Measurements from ENCODE around the gene FAM234B.
"Not testable (repeated sequence)": the region's sequence is repeated elsewhere in the genome, so short reads cannot be mapped to it uniquely, and the experiment has no call there.

Gene FAM234B

GRCh38 chr12:13038491-13039161, 5.6 kb upstream of the FAM234B start:
- Histone ChIP-seq H3K27me3 (ENCODE audit: insufficient read depth, low read length) (no peaks in the 10 kb centered on the region), H3K79me2 (ENCODE audit: control insufficient read depth, insufficient read depth, low read length, unreplicated experiment) (no peaks in the 10 kb centered on the region), H3K4me1 (ENCODE audit: control insufficient read depth, insufficient read depth, low read length, unreplicated experiment) (peaks cover 10% of the 10 kb centered on the region), H3K36me3 (ENCODE audit: insufficient read depth, low read length) (no peaks in the 10 kb centered on the region), H3K4me3 (ENCODE audit: low read depth, low read length) (no peak overlapping the region), H2AFZ (ENCODE audit: low read length, unreplicated experiment) (peak overlapping the region; percentile 29), H3K27ac (ENCODE audit: low read depth, low read length) (peak overlapping the region; percentile 41; the same call in 1 of the 2 replicates)

- H3K79me2 ChIP-seq (ENCODE audit: control insufficient read depth, insufficient read depth, low read length, unreplicated experiment): no peaks in the 10 kb centered on the region
- H3K36me3 ChIP-seq (ENCODE audit: insufficient read depth, low read length): no peaks in the 10 kb centered on the region
- H3K4me1 ChIP-seq (ENCODE audit: control insufficient read depth, insufficient read depth, low read length, unreplicated experiment): peaks cover 10% of the 10 kb centered on the region
- no peaks in the 10 kb centered on the region for H3K27me3 ChIP-seq (ENCODE audit: insufficient read depth, low read length)
- H2AFZ ChIP-seq (ENCODE audit: low read length, unreplicated experiment): no peak overlapping the region
- H3K4me3 ChIP-seq (ENCODE audit: low read depth, low read length): no peak overlapping the region
- H3K27ac ChIP-seq (ENCODE audit: low read depth, low read length): no peak overlapping the region
These were observed 4.7 kb upstream of the FAM234B start for GRCh38 chr12:13039328-13039956.

GRCh38 chr12:13041224-13041623, 3.0 kb upstream of the FAM234B start:
- H3K27me3 ChIP-seq (ENCODE audit: insufficient read depth, low read length): no peaks in the 10 kb centered on the region
- no peak overlapping the region for H3K27ac ChIP-seq (ENCODE audit: low read depth, low read length)
- H3K36me3 ChIP-seq (ENCODE audit: insufficient read depth, low read length): no peaks in the 10 kb centered on the region
- H2AFZ ChIP-seq (ENCODE audit: low read length, unreplicated experiment): no peak overlapping the region
- H3K4me1 ChIP-seq (ENCODE audit: control insufficient read depth, insufficient read depth, low read length, unreplicated experiment): peaks cover 18% of the 10 kb centered on the region
- no peaks in the 10 kb centered on the region for H3K79me2 ChIP-seq (ENCODE audit: control insufficient read depth, insufficient read depth, low read length, unreplicated experiment)
- H3K4me3 ChIP-seq (ENCODE audit: low read depth, low read length): no peak overlapping the region

- Histone ChIP-seq H2AFZ (ENCODE audit: low read length, unreplicated experiment) (no peak overlapping the region), H3K79me2 (ENCODE audit: control insufficient read depth, insufficient read depth, low read length, unreplicated experiment) (no peaks in the 10 kb centered on the region), H3K36me3 (ENCODE audit: insufficient read depth, low read length) (no peaks in the 10 kb centered on the region), H3K4me1 (ENCODE audit: control insufficient read depth, insufficient read depth, low read length, unreplicated experiment) (peaks cover 18% of the 10 kb centered on the region), H3K4me3 (ENCODE audit: low read depth, low read length) (no peak overlapping the region), H3K27me3 (ENCODE audit: insufficient read depth, low read length) (no peaks in the 10 kb centered on the region), H3K27ac (ENCODE audit: low read depth, low read length) (no peak overlapping the region)
These were observed 1.4 kb upstream of the FAM234B start for GRCh38 chr12:13042666-13043230.

- no peaks in the 10 kb centered on the region for H3K36me3 ChIP-seq (ENCODE audit: insufficient read depth, low read length)
- H3K27ac ChIP-seq (ENCODE audit: low read depth, low read length): no peak overlapping the region
- H3K4me3 ChIP-seq (ENCODE audit: low read depth, low read length): peak overlapping the region; percentile 100
- peak overlapping the region; percentile 62 for H2AFZ ChIP-seq (ENCODE audit: low read length, unreplicated experiment)
- H3K27me3 ChIP-seq (ENCODE audit: insufficient read depth, low read length): no peaks in the 10 kb centered on the region
- H3K4me1 ChIP-seq (ENCODE audit: control insufficient read depth, insufficient read depth, low read length, unreplicated experiment): peaks cover 16% of the 10 kb centered on the region
- H3K79me2 ChIP-seq (ENCODE audit: control insufficient read depth, insufficient read depth, low read length, unreplicated experiment): peaks cover under 1% of the 10 kb centered on the region
These were observed 722 bp downstream of the FAM234B start for GRCh38 chr12:13044906-13045299.

GRCh38 chr12:13045816-13046215, 1.6 kb downstream of the FAM234B start:
- H2AFZ ChIP-seq (ENCODE audit: low read length, unreplicated experiment): no peak overlapping the region
- no peak overlapping the region for H3K4me3 ChIP-seq (ENCODE audit: low read depth, low read length)
- H3K4me1 ChIP-seq (ENCODE audit: control insufficient read depth, insufficient read depth, low read length, unreplicated experiment): peaks cover 22% of the 10 kb centered on the region
- no peaks in the 10 kb centered on the region for H3K27me3 ChIP-seq (ENCODE audit: insufficient read depth, low read length)
- peaks cover 4% of the 10 kb centered on the region for H3K79me2 ChIP-seq (ENCODE audit: control insufficient read depth, insufficient read depth, low read length, unreplicated experiment)
- H3K27ac ChIP-seq (ENCODE audit: low read depth, low read length): no peak overlapping the region
- no peaks in the 10 kb centered on the region for H3K36me3 ChIP-seq (ENCODE audit: insufficient read depth, low read length)

GRCh38 chr12:13046964-13047363, 2.8 kb downstream of the FAM234B start:
- H3K4me3 ChIP-seq (ENCODE audit: low read depth, low read length): no peak overlapping the region
- H3K4me1 ChIP-seq (ENCODE audit: control insufficient read depth, insufficient read depth, low read length, unreplicated experiment): peaks cover 22% of the 10 kb centered on the region
- H3K27ac ChIP-seq (ENCODE audit: low read depth, low read length): no peak overlapping the region
- H3K79me2 ChIP-seq (ENCODE audit: control insufficient read depth, insufficient read depth, low read length, unreplicated experiment): peaks cover 5% of the 10 kb centered on the region
- H3K36me3 ChIP-seq (ENCODE audit: insufficient read depth, low read length): no peaks in the 10 kb centered on the region
- H3K27me3 ChIP-seq (ENCODE audit: insufficient read depth, low read length): no peaks in the 10 kb centered on the region
- no peak overlapping the region for H2AFZ ChIP-seq (ENCODE audit: low read length, unreplicated experiment)

- Histone ChIP-seq H3K27me3 (ENCODE audit: insufficient read depth, low read length) (no peaks in the 10 kb centered on the region), H3K79me2 (ENCODE audit: control insufficient read depth, insufficient read depth, low read length, unreplicated experiment) (peaks cover 7% of the 10 kb centered on the region), H3K36me3 (ENCODE audit: insufficient read depth, low read length) (no peaks in the 10 kb centered on the region), H2AFZ (ENCODE audit: low read length, unreplicated experiment) (no peak overlapping the region), H3K4me3 (ENCODE audit: low read depth, low read length) (no peak overlapping the region), H3K27ac (ENCODE audit: low read depth, low read length) (no peak overlapping the region), H3K4me1 (ENCODE audit: control insufficient read depth, insufficient read depth, low read length, unreplicated experiment) (peaks cover 19% of the 10 kb centered on the region)
These were observed 5.6 kb downstream of the FAM234B start for GRCh38 chr12:13049816-13050215.

- Histone ChIP-seq H3K4me3 (ENCODE audit: low read depth, low read length) (no peak overlapping the region), H3K79me2 (ENCODE audit: control insufficient read depth, insufficient read depth, low read length, unreplicated experiment) (peaks cover 7% of the 10 kb centered on the region), H3K4me1 (ENCODE audit: control insufficient read depth, insufficient read depth, low read length, unreplicated experiment) (peaks cover 10% of the 10 kb centered on the region), H2AFZ (ENCODE audit: low read length, unreplicated experiment) (no peak overlapping the region), H3K27ac (ENCODE audit: low read depth, low read length) (no peak overlapping the region), H3K36me3 (ENCODE audit: insufficient read depth, low read length) (no peaks in the 10 kb centered on the region), H3K27me3 (ENCODE audit: insufficient read depth, low read length) (no peaks in the 10 kb centered on the region)
These were observed 8.2 kb downstream of the FAM234B start for GRCh38 chr12:13052421-13052820.

- not testable (repeated sequence) for H2AFZ ChIP-seq (ENCODE audit: low read length, unreplicated experiment); H3K36me3 ChIP-seq (ENCODE audit: insufficient read depth, low read length); H3K4me3 ChIP-seq (ENCODE audit: low read depth, low read length); H3K79me2 ChIP-seq (ENCODE audit: control insufficient read depth, insufficient read depth, low read length, unreplicated experiment); H3K27me3 ChIP-seq (ENCODE audit: insufficient read depth, low read length); H3K27ac ChIP-seq (ENCODE audit: low read depth, low read length)
- H3K4me1 ChIP-seq (ENCODE audit: control insufficient read depth, insufficient read depth, low read length, unreplicated experiment): peaks cover 10% of the 10 kb centered on the region
These were observed 9.4 kb downstream of the FAM234B start for GRCh38 chr12:13053617-13054016.

GRCh38 chr12:13060581-13060980, 16.4 kb downstream of the FAM234B start:
- peaks cover 5% of the 10 kb centered on the region; the same call in 1 of the 2 replicates for H3K36me3 ChIP-seq (ENCODE audit: insufficient read depth, low read length)
- H2AFZ ChIP-seq (ENCODE audit: low read length, unreplicated experiment): no peak overlapping the region
- no peaks in the 10 kb centered on the region for H3K4me1 ChIP-seq (ENCODE audit: control insufficient read depth, insufficient read depth, low read length, unreplicated experiment)
- no peak overlapping the region for H3K27ac ChIP-seq (ENCODE audit: low read depth, low read length)
- no peaks in the 10 kb centered on the region for H3K79me2 ChIP-seq (ENCODE audit: control insufficient read depth, insufficient read depth, low read length, unreplicated experiment)
- H3K27me3 ChIP-seq (ENCODE audit: insufficient read depth, low read length): no peaks in the 10 kb centered on the region
- no peak overlapping the region for H3K4me3 ChIP-seq (ENCODE audit: low read depth, low read length)
